ENCODE data around the gene CCZ1B.
"Not testable (repeated sequence)": the region's sequence is repeated elsewhere in the genome, so short reads cannot be mapped to it uniquely, and the experiment has no call there.

DNA sequence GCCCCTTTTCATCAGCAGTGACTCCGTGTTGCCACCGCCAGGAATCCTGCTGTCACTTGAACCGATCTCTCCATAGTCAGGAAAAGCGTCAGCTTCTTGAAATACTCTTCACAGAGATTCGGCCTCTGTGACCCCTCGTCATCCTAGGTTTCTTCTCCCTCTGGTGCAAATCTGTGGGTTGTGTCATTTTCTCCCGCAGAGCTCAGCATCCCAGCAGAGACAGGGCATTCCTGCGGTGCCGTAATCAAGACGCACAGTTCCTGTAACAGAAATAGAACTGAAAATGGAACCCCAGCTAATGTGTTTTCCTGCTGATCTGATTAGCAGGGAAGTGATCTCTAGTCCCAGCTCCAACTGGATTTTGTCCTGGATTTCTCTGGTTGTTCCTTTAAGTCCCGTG lies 31.8 kb downstream of the CCZ1B start:
- not testable (repeated sequence) for TF ChIP-seq CTCF (conservative IDR thresholded peaks at IDR 0.05; ENCODE audit: low read length); EZH2phosphoT487 (IDR thresholded peaks at IDR 0.05; ENCODE audit: borderline replicate concordance, low read depth, low read length)

Measured in OCI-LY7 (cell line).